Retinal pigment epithelial cell (primary cell): ENCODE measurements around the gene AGFG2.

ENCODE experiments used
- DNase-seq: peaks from one replicate; pipeline ENCODE4 v3.0.0-alpha.2; 2010; ENCODE audit warnings: low read depth
- H3K4me3 ChIP-seq: 2 replicates; pipeline ENCODE4 v1.5.1; 2011; ENCODE audit warnings: mild to moderate bottlenecking, low read length, control low read depth, moderate library complexity
- CTCF ChIP-seq: conservative IDR thresholded peaks from 2 replicates; pipeline ENCODE4 v1.5.1; 2011; ENCODE audit warnings: low read depth, low read length, control low read depth, inconsistent platforms

AGFG2 gene

GRCh38 chr7:100552532-100552931 lies 13.5 kb downstream of the AGFG2 start:
- no peak for DNase-seq
- no peak overlapping the region for H3K4me3 ChIP-seq
- no peak for TF ChIP-seq CTCF

GRCh38 chr7:100553032-100553431 lies 14.0 kb downstream of the AGFG2 start:
- no peak for DNase-seq
- H3K4me3 ChIP-seq, result no peak overlapping the region
- no peak for TF ChIP-seq CTCF

- no peak for DNase-seq
- TF ChIP-seq CTCF, result no peak
- no peak overlapping the region for H3K4me3 ChIP-seq
These were observed 16.7 kb downstream of the AGFG2 start for GRCh38 chr7:100555701-100556100.

- TF ChIP-seq CTCF, result no peak
- no peak overlapping the region for H3K4me3 ChIP-seq
- no peak for DNase-seq
These were observed 17.5 kb downstream of the AGFG2 start for GRCh38 chr7:100556541-100556940.

GRCh38 chr7:100559127-100559526 lies 20.1 kb downstream of the AGFG2 start:
- no peak for TF ChIP-seq CTCF
- H3K4me3 ChIP-seq, result no peak overlapping the region

GRCh38 chr7:100561491-100562194 lies 22.6 kb downstream of the AGFG2 start:
- DNase-seq, result no peak
- no peak overlapping the region for H3K4me3 ChIP-seq

More at GRCh38 chr7:100559127-100559526, 20.1 kb downstream of the AGFG2 start:
- no peak for DNase-seq

More at GRCh38 chr7:100561491-100562194, 22.6 kb downstream of the AGFG2 start:
- TF ChIP-seq CTCF, result no peak
